Right renal pelvis (tissue), 4 donors: ENCODE measurements around the gene NEMP1. TPM values are rescaled to one million over a fixed set of nuclear protein-coding genes. Genes with fewer than 3 reads are reported as not detected.

Experiments
- DNase-seq, 4 donors: peaks; one replicate each; pipeline ENCODE4 v3.0.0-alpha.2; 2013; ENCODE audit warnings: low read depth in 4 of 4, low spot score in 3 of 4, missing footprints in 1 of 4
- polyA plus RNA-seq, 4 donors: library from polyadenylated mRNA; unstranded; fragments of 120-200 nt; gene quantifications; one replicate each; pipeline ENCODE4 v1.2.1, GENCODE V29; 2013; ENCODE audit not compliant: insufficient read length in 4 of 4

NEMP1 gene
- polyA plus RNA-seq, 4 donors = 21.3 to 25.9 (median 25.3) TPM

GRCh38 chr12:57005980-57006808 lies 72.4 kb downstream of the NEMP1 start, which contains the start of gene ZBTB39:
ZBTB39 (minus strand) TSS chr12:57006546; CDS start chr12:57004917, 1,629 bp downstream.
- peak in 2 of 4 donors; percentile 35 to 39 for DNase-seq

Other genes starting within 250 kb of the NEMP1 start
- gene SDR9C7, start 144.4 kb downstream of the NEMP1 start, polyA plus RNA-seq = under 1 TPM; 0.11 to 0.25 (median 0.19) TPM
- under 1 TPM; 0.43 to 0.64 (median 0.47) TPM for gene RDH16, start 121.2 kb downstream of the NEMP1 start, polyA plus RNA-seq
- gene ZBTB39, start 72.2 kb downstream of the NEMP1 start, polyA plus RNA-seq = 10 to 100 TPM; 11.7 to 13.8 (median 13.7) TPM
- 1 to 10 TPM in 3 of 4 donors, under 1 TPM in 1; 0.39 to 5.3 (median 3.0) TPM for gene TAC3, start 62.3 kb downstream of the NEMP1 start, polyA plus RNA-seq
- gene MYO1A, start 28.7 kb downstream of the NEMP1 start, polyA plus RNA-seq = under 1 TPM; 0.08 to 0.39 (median 0.15) TPM
- gene NAB2, start 10.3 kb upstream of the NEMP1 start, polyA plus RNA-seq = 10 to 100 TPM; 42.8 to 51.3 (median 45.9) TPM
- 100 to 1,000 TPM in 1 of 4 donors, 10 to 100 TPM in 3; 88.9 to 114 (median 98.0) TPM for gene STAT6, start 32.6 kb upstream of the NEMP1 start, polyA plus RNA-seq
- gene LRP1, start 49.7 kb upstream of the NEMP1 start, polyA plus RNA-seq = 100 to 1,000 TPM in 1 of 4 donors, 10 to 100 TPM in 3; 63.0 to 102 (median 70.6) TPM
- gene LRP1-AS, start 68.8 kb upstream of the NEMP1 start, polyA plus RNA-seq = under 1 TPM in 1 of 4 donors, not detected in 3; 0.18 TPM
- 1 to 10 TPM; 2.4 to 4.4 (median 3.1) TPM for gene NXPH4, start 138.0 kb upstream of the NEMP1 start, polyA plus RNA-seq
- gene SHMT2, start 150.9 kb upstream of the NEMP1 start, polyA plus RNA-seq = 10 to 100 TPM; 69.7 to 86.9 (median 71.7) TPM
- gene STAC3, start 172.4 kb upstream of the NEMP1 start, polyA plus RNA-seq = 1 to 10 TPM; 3.4 to 4.5 (median 3.7) TPM